Natural killer cell (primary cell): ENCODE results near the gene LTB4R. TPM values are rescaled to one million over a fixed set of nuclear protein-coding genes. Genes with fewer than 3 reads are reported as not detected.

ENCODE experiments used
- ATAC-seq, 3 donors: fragments of 150-1000 bp in 2 of 3; fragments of 200-7000 bp in 1 of 3; cut with Tn5 transposase; 1 replicate in 1 of 3; 2 replicates in 2 of 3; pipeline ENCODE4 v1.10.0; 2021; ENCODE audit warnings: mild to moderate bottlenecking in 2 of 3, moderate library complexity in 2 of 3
- DNase-seq, 2 donors: peaks; one replicate each; pipeline versions ENCODE4 v3.0.0 to v3.0.0-alpha.2; 2013 to 2021; ENCODE audit warnings: mixed read lengths in 1 of 2
- H3K27ac ChIP-seq: one replicate; pipeline ENCODE4 v1.5.1; 2013; ENCODE audit warnings: mild to moderate bottlenecking, low read length
- H3K27me3 ChIP-seq: one replicate; pipeline ENCODE4 v1.6.1; 2013; ENCODE audit warnings: low read length; ENCODE audit not compliant: control insufficient read depth, insufficient read depth
- H3K36me3 ChIP-seq: one replicate; pipeline ENCODE4 v1.6.1; 2013; ENCODE audit warnings: low read length; ENCODE audit not compliant: control insufficient read depth, insufficient read depth
- H3K4me1 ChIP-seq: one replicate; pipeline ENCODE4 v1.6.1; 2013; ENCODE audit warnings: low read length; ENCODE audit not compliant: control insufficient read depth, insufficient read depth
- H3K4me3 ChIP-seq: one replicate; pipeline ENCODE4 v1.5.1; 2013; ENCODE audit warnings: low read length
- H3K9me3 ChIP-seq: one replicate; pipeline ENCODE4 v1.6.1; 2013; ENCODE audit warnings: low read length; ENCODE audit not compliant: control insufficient read depth, insufficient read depth
- H3K27ac Mint-ChIP-seq, 2 donors: one replicate each; pipeline ENCODE4 v1.8.0; 2022; ENCODE audit warnings: mild to moderate bottlenecking in 2 of 2, mixed read lengths in 2 of 2, moderate library complexity in 1 of 2
- H3K27me3 Mint-ChIP-seq, 2 donors: one replicate each; pipeline ENCODE4 v1.8.0; 2022; ENCODE audit warnings: low read depth in 2 of 2, mixed read lengths in 2 of 2
- H3K36me3 Mint-ChIP-seq: one replicate; pipeline ENCODE4 v1.8.0; 2022; ENCODE audit warnings: mixed read lengths
- H3K4me1 Mint-ChIP-seq, 2 donors: one replicate each; pipeline ENCODE4 v1.8.0; 2022; ENCODE audit warnings: mixed read lengths in 2 of 2
- H3K4me3 Mint-ChIP-seq: one replicate; pipeline ENCODE4 v1.8.0; 2022; ENCODE audit warnings: mild to moderate bottlenecking, moderate library complexity, mixed read lengths
- H3K9me3 Mint-ChIP-seq, 2 donors: one replicate each; pipeline ENCODE4 v1.8.0; 2022; ENCODE audit warnings: mixed read lengths in 2 of 2
- WGBS: methylation state at CpG from one replicate; pipeline ENCODE4 v1.1.7; 2013; ENCODE audit warnings: missing lambda C conversion rate; ENCODE audit not compliant: insufficient coverage; 5-methylcytosine and 5-hydroxymethylcytosine counted together
- intact Hi-C: fragments of 100-400 bp; cut with micrococcal nuclease; formaldehyde crosslinking; loops from one replicate; pipeline ENCODE4 v1.14.2; 2022
- total RNA-seq, 4 donors: library from RNA; stranded (reverse); fragments of 120-200 nt in 1 of 4; gene quantifications; one replicate each; pipeline versions ENCODE4 v1.2.3 to v1.2.4, GENCODE V29; 2013 to 2022
- TF ChIP-seq, protein P1 (sequence below): fragments of 200-600 bp; IDR thresholded peaks from one replicate; pipeline ENCODE4 v1.8.0; 2022; ENCODE audit warnings: antibody characterized with exemption

The LTB4R gene
- total RNA-seq, 3 donors from 2014 or later (not counting 1 experiment from before 2014, with no cell fraction given): 33.5 to 55.7 (median 49.7) TPM

DNA sequence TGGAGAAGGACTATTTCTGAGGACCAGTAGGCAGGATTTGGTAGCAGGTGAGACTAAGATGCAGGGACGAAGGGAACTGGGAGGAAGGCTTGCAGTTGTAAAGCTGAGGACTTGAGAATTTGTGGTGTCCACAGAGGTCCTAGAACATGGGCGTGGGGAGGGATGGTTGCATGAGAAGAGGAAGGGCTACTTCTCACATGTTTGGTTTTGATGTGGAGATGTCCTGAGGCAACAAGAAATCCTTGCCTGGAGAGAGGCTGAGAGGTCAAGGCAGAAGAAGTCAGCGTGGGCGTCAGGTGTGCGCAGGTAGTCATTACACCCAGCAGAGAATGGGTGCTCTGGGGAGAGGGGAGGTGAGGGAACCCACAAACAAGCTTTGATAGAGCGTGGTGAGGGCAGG is 34.2 kb upstream of the LTB4R start:
- no peaks in the 10 kb centered on the region for H3K36me3 Mint-ChIP-seq
- WGBS: 89% methylated on average over 6 of the region's 6 CpGs
- DNase-seq (no peak), ATAC-seq (no peak)
- Histone ChIP-seq H3K27ac (no peak overlapping the region), H3K9me3 (no peaks in the 10 kb centered on the region), H3K27me3 (no peaks in the 10 kb centered on the region), H3K4me3 (no peak overlapping the region), H3K4me1 (peaks cover 44% of the 10 kb centered on the region), H3K36me3 (no peaks in the 10 kb centered on the region)
- H3K4me1 Mint-ChIP-seq: peaks cover 29 to 33% of the 10 kb centered on the region in 2 donors
- no peaks in the 10 kb centered on the region for H3K9me3 Mint-ChIP-seq
- TF ChIP-seq, protein P1, sequence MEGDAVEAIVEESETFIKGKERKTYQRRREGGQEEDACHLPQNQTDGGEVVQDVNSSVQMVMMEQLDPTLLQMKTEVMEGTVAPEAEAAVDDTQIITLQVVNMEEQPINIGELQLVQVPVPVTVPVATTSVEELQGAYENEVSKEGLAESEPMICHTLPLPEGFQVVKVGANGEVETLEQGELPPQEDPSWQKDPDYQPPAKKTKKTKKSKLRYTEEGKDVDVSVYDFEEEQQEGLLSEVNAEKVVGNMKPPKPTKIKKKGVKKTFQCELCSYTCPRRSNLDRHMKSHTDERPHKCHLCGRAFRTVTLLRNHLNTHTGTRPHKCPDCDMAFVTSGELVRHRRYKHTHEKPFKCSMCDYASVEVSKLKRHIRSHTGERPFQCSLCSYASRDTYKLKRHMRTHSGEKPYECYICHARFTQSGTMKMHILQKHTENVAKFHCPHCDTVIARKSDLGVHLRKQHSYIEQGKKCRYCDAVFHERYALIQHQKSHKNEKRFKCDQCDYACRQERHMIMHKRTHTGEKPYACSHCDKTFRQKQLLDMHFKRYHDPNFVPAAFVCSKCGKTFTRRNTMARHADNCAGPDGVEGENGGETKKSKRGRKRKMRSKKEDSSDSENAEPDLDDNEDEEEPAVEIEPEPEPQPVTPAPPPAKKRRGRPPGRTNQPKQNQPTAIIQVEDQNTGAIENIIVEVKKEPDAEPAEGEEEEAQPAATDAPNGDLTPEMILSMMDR: no peak
- intact Hi-C loops: no loop called here
- peak overlapping the region in 1 of 2 donors; percentile 34 for H3K27ac Mint-ChIP-seq
- H3K4me3 Mint-ChIP-seq: no peak overlapping the region
- H3K27me3 Mint-ChIP-seq: no peaks in the 10 kb centered on the region

DNA sequence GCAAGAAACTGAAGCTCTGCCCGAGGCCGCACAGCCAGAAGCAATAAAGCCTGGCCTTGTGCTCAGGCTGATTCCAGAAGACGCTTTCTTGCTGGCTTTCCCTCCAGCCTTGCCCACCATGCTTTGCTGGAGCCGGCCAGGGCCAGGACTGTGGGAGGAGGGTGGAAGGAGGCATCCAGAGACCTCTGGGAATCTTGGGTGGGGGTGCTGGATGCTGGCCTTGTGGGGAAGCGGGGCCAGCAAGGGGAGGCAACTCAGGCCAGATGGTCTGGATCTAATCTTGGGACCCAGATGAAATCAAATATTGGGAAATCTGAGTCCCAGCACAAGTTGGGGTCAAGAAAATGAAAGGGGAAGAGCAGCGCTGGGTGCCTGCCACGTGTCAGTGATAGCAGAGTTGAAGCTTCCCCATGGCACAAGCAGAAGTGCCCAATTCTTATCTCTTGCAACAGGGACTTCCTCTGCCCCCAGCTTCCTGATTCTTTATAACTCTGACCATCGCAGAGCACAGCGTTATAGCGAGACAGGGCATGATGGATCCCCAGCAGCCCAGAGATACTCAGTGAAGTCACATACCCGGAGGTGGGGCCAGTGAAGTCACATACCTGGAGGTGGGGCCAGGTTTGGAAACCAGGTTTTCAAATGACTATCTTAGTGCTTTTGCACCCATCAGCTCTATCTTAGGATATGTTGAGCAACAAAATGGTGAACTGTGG is 33.5 kb upstream of the LTB4R start:
- Histone ChIP-seq H3K9me3 (no peaks in the 10 kb centered on the region), H3K4me1 (peaks cover 43% of the 10 kb centered on the region), H3K36me3 (no peaks in the 10 kb centered on the region), H3K27ac (peak overlapping the region; percentile 30), H3K27me3 (no peaks in the 10 kb centered on the region), H3K4me3 (no peak overlapping the region)
- no peak for DNase-seq
- no peaks in the 10 kb centered on the region for H3K36me3 Mint-ChIP-seq
- no peaks in the 10 kb centered on the region for H3K27me3 Mint-ChIP-seq
- WGBS: 67% methylated on average over 11 of the region's 11 CpGs
- no peaks in the 10 kb centered on the region for H3K9me3 Mint-ChIP-seq
- H3K27ac Mint-ChIP-seq: peak overlapping the region in 1 of 2 donors; percentile 70
- intact Hi-C loops: no loop called here
- H3K4me3 Mint-ChIP-seq: no peak overlapping the region
- H3K4me1 Mint-ChIP-seq: peaks cover 22 to 26% of the 10 kb centered on the region in 2 donors
- peak in 2 of 3 donors; percentile 17 to 83 for ATAC-seq
- TF ChIP-seq, protein P1: no peak

DNA sequence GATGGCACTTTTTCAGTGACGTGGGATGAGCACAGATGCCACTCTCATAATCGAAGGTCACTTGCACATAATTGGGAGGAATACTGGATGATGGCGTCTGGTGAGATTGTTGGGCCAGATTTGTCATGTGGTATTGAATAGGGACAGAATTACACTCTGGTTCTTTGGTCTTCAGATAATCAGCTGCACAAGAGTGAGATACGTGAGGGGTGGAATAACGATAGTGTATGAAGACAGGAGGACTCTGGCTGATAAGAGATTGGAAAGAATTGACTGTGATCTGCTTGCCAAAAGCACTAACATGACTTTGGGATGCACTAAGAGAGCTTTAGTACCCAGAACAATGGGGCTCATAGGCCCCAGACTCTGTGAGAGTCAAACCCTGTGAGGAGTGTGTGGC is 32.9 kb upstream of the LTB4R start:
- Histone ChIP-seq H3K36me3 (no peaks in the 10 kb centered on the region), H3K27me3 (no peaks in the 10 kb centered on the region), H3K4me1 (peaks cover 41% of the 10 kb centered on the region), H3K4me3 (no peak overlapping the region), H3K27ac (no peak overlapping the region), H3K9me3 (no peaks in the 10 kb centered on the region)
- intact Hi-C loops: no loop called here
- ATAC-seq: no peak
- Mint-ChIP-seq H3K36me3 (no peaks in the 10 kb centered on the region), H3K27me3 (no peaks in the 10 kb centered on the region), H3K27ac (peak overlapping the region in 1 of 2 donors; percentile 70), H3K4me1 (peaks cover 18 to 24% of the 10 kb centered on the region in 2 donors), H3K9me3 (no peaks in the 10 kb centered on the region), H3K4me3 (no peak overlapping the region)
- WGBS: 99% methylated on average over 5 of the region's 5 CpGs
- TF ChIP-seq, protein P1: no peak
- DNase-seq: no peak
